Activated naive CD8-positive, alpha-beta T cell (primary cell): Measurements from ENCODE around the gene BASP1.

Source experiments
- H3K27ac Mint-ChIP-seq: one replicate; pipeline ENCODE4 v1.8.0; 2021; ENCODE audit warnings: mixed read lengths
- H3K27me3 Mint-ChIP-seq: one replicate; pipeline ENCODE4 v1.8.0; 2021; ENCODE audit warnings: mixed read lengths
- H3K36me3 Mint-ChIP-seq: one replicate; pipeline ENCODE4 v1.8.0; 2021; ENCODE audit warnings: mixed read lengths
- H3K4me1 Mint-ChIP-seq: one replicate; pipeline ENCODE4 v1.8.0; 2021; ENCODE audit warnings: low read depth, mixed read lengths
- H3K4me3 Mint-ChIP-seq: one replicate; pipeline ENCODE4 v1.8.0; 2021; ENCODE audit warnings: mild to moderate bottlenecking, mixed read lengths
- H3K9me3 Mint-ChIP-seq: one replicate; pipeline ENCODE4 v1.8.0; 2021; ENCODE audit warnings: low read depth, mixed read lengths

Gene BASP1

GRCh38 chr5:17217493-17218352 is at the start of gene BASP1:
Gene BASP1, plus strand, starts transcription at chr5:17217631. Its CDS starts 57,586 bp downstream, at chr5:17275217.
- H3K27me3 Mint-ChIP-seq, result peaks cover 27% of the 10 kb centered on the region
- H3K27ac Mint-ChIP-seq, result no peak within 1 kb of the TSS
- peak within 1 kb of the TSS; percentile 61 for H3K4me3 Mint-ChIP-seq
- no peaks in the 10 kb centered on the region for H3K36me3 Mint-ChIP-seq
- H3K4me1 Mint-ChIP-seq, result peaks cover 11% of the 10 kb centered on the region
- peaks cover 4% of the 10 kb centered on the region for H3K9me3 Mint-ChIP-seq

- H3K4me3 Mint-ChIP-seq, result no peak overlapping the region
- no peaks in the 10 kb centered on the region for H3K4me1 Mint-ChIP-seq
- H3K27ac Mint-ChIP-seq, result no peak overlapping the region
- no peaks in the 10 kb centered on the region for H3K27me3 Mint-ChIP-seq
- H3K36me3 Mint-ChIP-seq, result no peaks in the 10 kb centered on the region
- H3K9me3 Mint-ChIP-seq, result no peaks in the 10 kb centered on the region
These were observed 47.9 kb upstream of the BASP1 start for GRCh38 chr5:17169507-17169906.

GRCh38 chr5:17172791-17173190 is 44.6 kb upstream of the BASP1 start:
- Mint-ChIP-seq H3K9me3 (no peaks in the 10 kb centered on the region), H3K36me3 (no peaks in the 10 kb centered on the region), H3K27ac (no peak overlapping the region), H3K27me3 (no peaks in the 10 kb centered on the region), H3K4me3 (no peak overlapping the region), H3K4me1 (no peaks in the 10 kb centered on the region)

- H3K36me3 Mint-ChIP-seq, result no peaks in the 10 kb centered on the region
- H3K9me3 Mint-ChIP-seq, result no peaks in the 10 kb centered on the region
- H3K4me3 Mint-ChIP-seq, result no peak overlapping the region
- H3K27me3 Mint-ChIP-seq, result no peaks in the 10 kb centered on the region
- no peak overlapping the region for H3K27ac Mint-ChIP-seq
- no peaks in the 10 kb centered on the region for H3K4me1 Mint-ChIP-seq
These were observed 42.5 kb upstream of the BASP1 start for GRCh38 chr5:17174965-17175364.

- no peak overlapping the region for H3K4me3 Mint-ChIP-seq
- no peaks in the 10 kb centered on the region for H3K36me3 Mint-ChIP-seq
- H3K4me1 Mint-ChIP-seq, result no peaks in the 10 kb centered on the region
- H3K27ac Mint-ChIP-seq, result no peak overlapping the region
- H3K9me3 Mint-ChIP-seq, result no peaks in the 10 kb centered on the region
- no peaks in the 10 kb centered on the region for H3K27me3 Mint-ChIP-seq
These were observed 39.7 kb upstream of the BASP1 start for GRCh38 chr5:17177501-17178372.

- Mint-ChIP-seq H3K4me1 (no peaks in the 10 kb centered on the region), H3K27me3 (no peaks in the 10 kb centered on the region), H3K9me3 (no peaks in the 10 kb centered on the region), H3K27ac (no peak overlapping the region), H3K4me3 (no peak overlapping the region), H3K36me3 (no peaks in the 10 kb centered on the region)
These were observed 39.1 kb upstream of the BASP1 start for GRCh38 chr5:17178373-17178675.

GRCh38 chr5:17180330-17180843 is 37.0 kb upstream of the BASP1 start:
- Mint-ChIP-seq H3K36me3 (no peaks in the 10 kb centered on the region), H3K9me3 (no peaks in the 10 kb centered on the region)

GRCh38 chr5:17180864-17181723 is 36.3 kb upstream of the BASP1 start:
- no peaks in the 10 kb centered on the region for H3K27me3 Mint-ChIP-seq
- no peaks in the 10 kb centered on the region for H3K9me3 Mint-ChIP-seq
- no peaks in the 10 kb centered on the region for H3K36me3 Mint-ChIP-seq
- H3K4me1 Mint-ChIP-seq, result no peaks in the 10 kb centered on the region
- H3K27ac Mint-ChIP-seq, result peak overlapping the region; percentile 34
- H3K4me3 Mint-ChIP-seq, result no peak overlapping the region

More at GRCh38 chr5:17180330-17180843, 37.0 kb upstream of the BASP1 start:
- H3K4me1 Mint-ChIP-seq, result no peaks in the 10 kb centered on the region
- H3K27me3 Mint-ChIP-seq, result no peaks in the 10 kb centered on the region
- H3K27ac Mint-ChIP-seq, result no peak overlapping the region
- H3K4me3 Mint-ChIP-seq, result no peak overlapping the region

GRCh38 chr5:17182494-17182893 is 34.9 kb upstream of the BASP1 start:
- Mint-ChIP-seq H3K27me3 (peaks cover 2% of the 10 kb centered on the region), H3K9me3 (no peaks in the 10 kb centered on the region), H3K4me1 (no peaks in the 10 kb centered on the region), H3K4me3 (no peak overlapping the region), H3K36me3 (no peaks in the 10 kb centered on the region), H3K27ac (no peak overlapping the region)

GRCh38 chr5:17182981-17183380 is 34.5 kb upstream of the BASP1 start:
- H3K27me3 Mint-ChIP-seq, result peaks cover 3% of the 10 kb centered on the region
- no peak overlapping the region for H3K27ac Mint-ChIP-seq
- no peaks in the 10 kb centered on the region for H3K4me1 Mint-ChIP-seq
- no peaks in the 10 kb centered on the region for H3K9me3 Mint-ChIP-seq
- H3K4me3 Mint-ChIP-seq, result no peak overlapping the region
- no peaks in the 10 kb centered on the region for H3K36me3 Mint-ChIP-seq

GRCh38 chr5:17183831-17184230 is 33.6 kb upstream of the BASP1 start:
- Mint-ChIP-seq H3K27ac (no peak overlapping the region), H3K4me3 (no peak overlapping the region), H3K27me3 (peaks cover 6% of the 10 kb centered on the region), H3K9me3 (no peaks in the 10 kb centered on the region), H3K36me3 (no peaks in the 10 kb centered on the region), H3K4me1 (no peaks in the 10 kb centered on the region)

GRCh38 chr5:17184588-17184987 is 32.8 kb upstream of the BASP1 start:
- Mint-ChIP-seq H3K4me3 (no peak overlapping the region), H3K4me1 (no peaks in the 10 kb centered on the region), H3K27ac (no peak overlapping the region), H3K27me3 (peaks cover 9% of the 10 kb centered on the region), H3K9me3 (no peaks in the 10 kb centered on the region), H3K36me3 (no peaks in the 10 kb centered on the region)

- H3K4me3 Mint-ChIP-seq, result no peak overlapping the region
- H3K4me1 Mint-ChIP-seq, result no peaks in the 10 kb centered on the region
These were observed 32.1 kb upstream of the BASP1 start for GRCh38 chr5:17185349-17185748.

GRCh38 chr5:17185773-17186172 is 31.7 kb upstream of the BASP1 start:
- no peak overlapping the region for H3K27ac Mint-ChIP-seq
- H3K36me3 Mint-ChIP-seq, result no peaks in the 10 kb centered on the region
- H3K9me3 Mint-ChIP-seq, result no peaks in the 10 kb centered on the region
- no peaks in the 10 kb centered on the region for H3K4me1 Mint-ChIP-seq
- peaks cover 11% of the 10 kb centered on the region for H3K27me3 Mint-ChIP-seq
- no peak overlapping the region for H3K4me3 Mint-ChIP-seq

More at GRCh38 chr5:17185349-17185748, 32.1 kb upstream of the BASP1 start:
- H3K36me3 Mint-ChIP-seq, result no peaks in the 10 kb centered on the region
- H3K27me3 Mint-ChIP-seq, result peaks cover 9% of the 10 kb centered on the region
- no peaks in the 10 kb centered on the region for H3K9me3 Mint-ChIP-seq
- no peak overlapping the region for H3K27ac Mint-ChIP-seq
